ENCODE results near the gene ADPRM.
"Not testable (repeated sequence)": the region's sequence is repeated elsewhere in the genome, so short reads cannot be mapped to it uniquely, and the experiment has no call there.

Gene ADPRM, protein sequence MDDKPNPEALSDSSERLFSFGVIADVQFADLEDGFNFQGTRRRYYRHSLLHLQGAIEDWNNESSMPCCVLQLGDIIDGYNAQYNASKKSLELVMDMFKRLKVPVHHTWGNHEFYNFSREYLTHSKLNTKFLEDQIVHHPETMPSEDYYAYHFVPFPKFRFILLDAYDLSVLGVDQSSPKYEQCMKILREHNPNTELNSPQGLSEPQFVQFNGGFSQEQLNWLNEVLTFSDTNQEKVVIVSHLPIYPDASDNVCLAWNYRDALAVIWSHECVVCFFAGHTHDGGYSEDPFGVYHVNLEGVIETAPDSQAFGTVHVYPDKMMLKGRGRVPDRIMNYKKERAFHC

GRCh38 chr17:10697092-10698081 is at the start of gene ADPRM, which contains the start of gene SCO1:
ADPRM (plus strand) TSS chr17:10697594; CDS start chr17:10704927, 7,333 bp downstream.
SCO1 (minus strand) TSS chr17:10697533; CDS start chr17:10697507, 26 bp downstream.
- peak; percentile 88 for DNase-seq

DNA sequence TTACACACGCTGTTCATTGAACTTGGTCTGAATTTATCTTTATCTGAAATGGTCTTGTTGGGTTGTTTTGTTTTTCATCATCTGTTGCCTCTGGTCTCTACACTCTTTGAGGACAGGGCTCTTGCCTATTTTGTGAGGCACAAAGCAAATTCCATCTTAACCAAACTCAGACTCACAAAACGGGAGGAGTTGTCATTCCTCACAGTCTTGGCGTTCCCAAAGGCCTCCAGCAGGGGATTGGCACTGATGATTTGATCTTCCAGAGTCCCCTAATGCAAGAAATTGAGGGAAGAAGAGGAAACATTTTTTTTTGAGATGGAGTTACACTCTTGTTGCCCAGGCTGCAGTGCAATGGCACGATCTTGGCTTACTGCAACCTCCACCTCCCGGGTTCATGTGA is 49.0 kb upstream of the ADPRM start:
- no peak for DNase-seq

- DNase-seq = no peak
Observed at GRCh38 chr17:10648956-10649355, 48.4 kb upstream of the ADPRM start.

- DNase-seq = no peak
Observed at GRCh38 chr17:10649602-10650001, 47.8 kb upstream of the ADPRM start.

DNA sequence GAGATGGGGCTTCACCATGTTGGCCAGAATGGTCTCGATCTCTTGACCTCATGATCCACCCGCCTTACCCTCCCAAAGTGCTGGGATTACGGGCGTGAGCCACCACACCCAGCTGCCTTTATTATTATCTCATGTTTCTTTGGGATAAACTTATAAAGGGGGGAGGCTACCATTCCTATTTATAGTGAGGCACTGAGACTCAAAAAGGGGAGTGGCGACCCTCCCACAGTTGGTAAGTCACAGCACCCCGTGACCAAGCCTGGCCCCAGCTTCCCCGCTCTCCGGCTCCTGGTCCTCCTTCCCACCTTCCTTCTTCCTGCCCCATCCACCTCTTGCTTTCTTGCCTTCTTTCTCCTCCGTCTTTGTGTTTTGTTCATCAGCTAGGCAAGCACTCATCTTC is 45.5 kb upstream of the ADPRM start:
- no peak for DNase-seq

DNA sequence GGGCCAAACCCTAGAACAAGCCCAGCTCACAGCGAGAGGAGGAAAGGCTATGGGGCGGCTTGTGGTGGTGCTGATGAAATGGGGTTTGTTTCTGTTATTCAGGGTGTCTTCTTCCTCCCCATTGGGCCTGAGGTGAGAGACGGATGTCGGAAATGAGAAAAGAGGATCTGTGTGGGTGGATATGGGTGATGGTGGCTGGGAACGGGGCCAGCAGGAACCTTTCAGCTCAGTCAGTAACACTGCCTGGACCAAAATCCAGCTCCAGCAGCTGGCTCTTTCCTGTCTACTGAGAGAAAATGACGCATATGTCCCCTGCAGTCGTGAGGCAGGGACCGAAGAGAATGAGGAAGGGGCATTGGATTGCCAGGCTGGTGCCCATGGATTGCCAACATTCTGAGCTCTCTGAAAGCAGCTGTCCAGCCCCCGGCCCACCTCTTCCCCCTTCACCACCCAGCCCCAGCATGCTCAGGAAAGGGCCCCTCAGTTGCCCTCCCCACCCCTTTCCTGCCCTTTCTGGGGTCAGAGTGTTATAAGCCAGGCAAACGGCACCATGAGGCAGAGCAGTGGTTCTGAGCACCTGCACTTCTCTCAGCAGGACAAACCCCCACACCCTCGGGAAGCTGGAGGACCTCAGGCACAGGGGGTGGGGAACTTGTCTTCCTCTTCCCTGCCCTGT is 44.3 kb upstream of the ADPRM start:
- DNase-seq = no peak

DNA sequence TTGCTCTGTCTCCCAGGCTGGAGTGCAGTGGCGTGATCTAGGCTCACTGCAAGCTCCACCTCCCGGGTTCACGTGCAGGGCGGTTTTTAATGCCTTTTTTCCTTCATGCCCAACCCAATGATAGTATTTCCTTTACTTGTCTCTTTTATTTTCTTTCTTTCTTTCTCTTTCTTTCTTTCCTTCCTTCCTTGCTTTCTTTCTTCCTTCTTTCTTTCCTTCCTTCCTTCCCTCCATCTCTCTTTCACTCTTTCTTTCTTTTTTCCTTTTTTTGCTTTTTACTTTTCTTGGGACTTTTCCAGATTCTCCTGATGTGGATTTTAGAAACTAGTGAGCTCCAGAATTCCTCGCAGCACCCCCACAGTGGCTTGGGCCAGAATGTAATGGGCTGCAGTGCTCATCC is 43.4 kb upstream of the ADPRM start:
- no peak for DNase-seq

DNA sequence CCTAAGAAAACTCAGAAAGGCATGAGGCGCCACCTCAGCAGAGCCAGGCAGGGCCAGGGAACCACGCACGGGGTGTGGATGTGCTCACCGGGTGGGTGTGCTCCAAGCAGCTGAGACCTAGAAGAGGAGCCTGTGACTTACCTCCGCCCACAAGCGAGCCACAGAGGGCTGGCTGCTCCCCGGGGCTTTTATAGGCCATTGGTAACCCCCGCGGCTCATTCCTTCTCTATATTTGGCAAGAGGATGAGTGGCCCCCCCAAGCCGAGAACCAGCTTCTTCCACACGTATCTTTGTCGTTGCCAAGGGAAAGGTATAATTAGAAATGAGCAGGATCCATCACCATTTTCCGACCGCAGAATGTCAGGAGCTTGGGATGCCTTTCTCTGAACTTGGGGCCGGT is 40.2 kb upstream of the ADPRM start, which contains the start of gene MYH3:
TSS of gene MYH3 (minus strand) at position 162 of the 400 bp plus-strand sequence. CDS start 2,245 bp downstream, outside the sequence.
- no peak for DNase-seq

DNA sequence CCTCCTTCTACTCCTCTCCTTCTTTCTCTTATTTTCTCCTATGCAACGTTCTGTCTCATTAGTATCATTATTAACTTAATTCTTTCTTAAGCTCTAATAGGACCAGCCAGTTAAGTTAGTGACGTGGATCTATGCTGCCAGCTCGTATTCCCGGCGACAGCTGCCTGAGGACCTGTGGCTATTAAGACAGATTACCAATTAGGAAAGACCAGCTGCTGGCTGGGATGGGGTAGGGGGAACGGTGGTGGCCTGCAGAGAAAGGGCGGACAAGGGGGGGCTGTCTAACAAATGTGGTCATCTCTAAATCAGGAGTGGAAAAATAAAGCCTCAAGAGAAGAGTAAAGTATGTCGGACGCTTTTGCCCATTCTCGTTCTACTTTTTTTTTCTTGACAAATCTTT is 39.5 kb upstream of the ADPRM start:
- no peak for DNase-seq

DNA sequence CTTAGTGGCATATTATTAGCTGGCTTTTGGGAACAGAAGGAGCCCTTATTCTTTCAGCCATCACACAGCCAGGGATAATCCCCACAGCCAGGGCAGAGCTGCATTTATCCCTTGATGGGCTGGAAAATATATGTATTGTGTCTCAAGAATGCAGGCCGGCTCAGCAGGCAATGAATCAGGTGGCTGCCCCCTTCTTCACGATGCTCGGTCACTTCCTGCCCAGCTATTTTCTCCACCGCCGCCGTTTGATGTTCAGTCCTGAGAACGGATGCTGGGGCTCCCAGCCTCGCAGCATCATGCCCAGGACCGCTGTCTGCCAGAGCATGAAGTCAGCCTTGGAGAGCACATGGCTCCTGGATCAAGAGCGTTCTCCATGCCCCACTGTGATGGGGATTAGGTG is 36.0 kb upstream of the ADPRM start:
- no peak for DNase-seq

DNA sequence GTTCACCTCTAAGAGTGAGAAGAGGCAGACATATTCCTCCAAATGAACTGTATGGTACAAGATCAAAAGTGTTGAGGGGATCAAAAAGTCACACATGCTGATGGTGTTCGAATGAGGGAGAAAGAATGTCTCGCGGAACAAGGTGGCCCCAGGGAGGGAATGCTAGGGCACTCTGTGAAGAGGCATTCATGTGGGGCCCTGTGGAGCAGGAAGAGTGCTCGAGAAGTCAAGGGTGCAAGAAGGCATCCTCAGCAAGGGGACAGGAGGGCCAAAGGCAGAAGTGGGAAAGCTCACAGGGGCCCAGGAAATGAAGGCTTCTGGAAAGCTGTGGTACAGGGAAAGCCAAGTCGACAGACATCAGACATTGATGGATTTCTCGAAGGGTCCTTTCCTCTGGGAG is 34.2 kb upstream of the ADPRM start:
- DNase-seq = no peak

DNA sequence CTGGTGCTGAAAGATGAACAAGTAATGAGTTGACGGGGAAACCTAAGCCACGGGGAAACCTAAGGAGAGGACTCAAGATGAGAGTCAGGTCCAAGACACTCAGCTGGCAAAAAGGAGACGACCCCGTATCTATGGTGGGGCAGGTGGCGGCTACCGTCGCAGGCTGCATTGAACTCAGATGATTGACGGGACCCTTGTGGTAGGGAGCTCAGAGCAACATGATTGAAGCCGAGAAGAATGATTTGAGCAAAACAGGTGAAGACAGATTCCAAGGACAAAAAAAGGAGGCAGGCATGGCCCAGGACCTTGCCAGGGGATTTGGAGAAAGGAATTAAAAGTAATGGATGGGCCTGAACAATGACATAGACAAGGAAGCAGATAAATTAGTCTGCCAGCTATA is 32.8 kb upstream of the ADPRM start:
- DNase-seq = no peak

- no peak for DNase-seq
Observed at GRCh38 chr17:10666906-10667305, 30.5 kb upstream of the ADPRM start.

GRCh38 chr17:10668775-10669174 is 28.6 kb upstream of the ADPRM start:
- no peak for DNase-seq

DNA sequence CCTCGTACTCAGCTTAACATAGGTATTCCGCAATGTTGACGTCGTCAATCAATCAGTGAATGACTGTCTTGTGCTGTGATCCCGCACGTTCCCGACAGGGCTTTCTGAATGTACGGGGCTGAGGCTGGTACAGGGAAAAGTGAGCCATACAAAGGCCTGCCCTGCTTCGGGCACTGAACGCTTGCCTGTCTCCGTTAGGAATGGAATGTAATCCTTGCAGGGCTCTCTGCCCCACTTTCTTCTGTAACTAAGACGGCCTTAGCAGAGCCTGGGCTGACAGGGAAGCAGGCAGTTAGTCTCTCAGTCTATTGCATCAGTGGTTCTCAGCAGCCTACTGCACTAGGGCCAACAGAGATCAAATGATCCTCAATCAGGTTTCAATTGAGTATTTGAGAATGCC is 24.1 kb upstream of the ADPRM start:
- DNase-seq = no peak

DNA sequence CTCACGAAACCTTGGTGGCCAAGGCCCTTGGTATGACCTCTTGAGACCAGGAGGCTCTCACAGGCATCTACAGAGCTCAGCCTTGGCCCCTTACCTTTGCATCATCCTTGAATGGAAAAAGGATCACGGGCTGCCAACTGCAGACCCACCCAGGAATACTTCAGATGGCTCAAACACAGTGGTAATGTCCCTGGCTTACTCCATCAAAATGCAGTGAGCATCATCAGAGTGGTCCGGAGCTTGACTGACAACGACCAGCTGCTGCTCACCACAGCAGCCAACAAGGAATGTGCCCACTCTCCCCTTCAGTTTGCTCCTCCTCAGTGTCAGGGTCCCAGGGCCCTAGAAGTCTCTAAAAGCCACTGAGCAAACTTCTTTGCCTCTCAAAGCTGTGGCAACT is 22.7 kb upstream of the ADPRM start:
- DNase-seq = no peak

DNA sequence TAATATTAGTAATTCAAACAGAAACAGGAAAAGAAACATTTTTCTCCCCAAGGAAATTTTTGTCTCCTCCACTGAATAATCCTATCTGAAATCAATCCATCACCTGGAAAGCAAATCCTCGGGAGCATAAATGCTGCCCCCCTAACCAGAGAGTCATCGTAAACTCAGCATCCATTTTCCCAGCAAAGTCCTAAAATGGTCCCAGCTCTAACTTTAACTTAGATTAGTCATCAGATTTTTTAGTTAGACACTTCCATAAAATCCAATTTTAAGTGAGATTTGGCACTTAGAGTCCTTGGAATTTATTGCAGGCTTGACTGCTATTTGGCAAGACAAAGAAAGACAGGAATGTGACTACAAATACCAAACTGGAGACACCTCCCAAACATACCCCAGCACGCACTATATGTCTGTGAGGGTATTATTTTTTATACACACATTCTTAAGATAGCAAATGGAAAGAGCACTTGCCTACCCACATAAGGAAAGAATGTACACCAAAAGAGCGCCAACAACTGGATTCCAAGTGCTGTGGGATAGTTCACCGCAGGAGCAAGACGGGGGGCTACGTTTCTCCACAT is 15.4 kb upstream of the ADPRM start:
- DNase-seq = no peak

DNA sequence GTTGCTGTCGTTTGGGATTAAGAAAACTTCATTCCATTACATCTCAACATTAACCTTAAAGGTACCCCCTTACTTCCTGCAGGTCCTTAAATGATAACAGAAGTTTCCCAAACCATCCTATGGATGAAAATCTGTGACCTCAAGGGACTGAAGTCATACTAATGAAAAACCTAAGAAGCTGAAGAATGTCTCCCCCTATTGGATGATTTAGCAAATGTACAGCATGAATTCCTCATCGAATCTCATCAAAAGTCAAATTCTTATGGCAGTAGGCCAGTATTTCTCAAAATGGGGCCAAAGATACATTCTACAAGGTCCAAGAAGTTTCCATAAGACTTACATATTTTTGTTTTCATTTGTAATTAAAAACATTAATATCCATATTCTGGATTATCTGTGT is 13.5 kb upstream of the ADPRM start:
- DNase-seq = no peak

GRCh38 chr17:10687499-10687898 is 9.9 kb upstream of the ADPRM start:
- no peak for DNase-seq

GRCh38 chr17:10695875-10696407 is 1.5 kb upstream of the ADPRM start:
- DNase-seq = not testable (repeated sequence)

- DNase-seq = no peak
Observed at GRCh38 chr17:10698096-10698818, 863 bp downstream of the ADPRM start.

GRCh38 chr17:10699856-10700255 is 2.5 kb downstream of the ADPRM start:
- no peak for DNase-seq

Data from stimulated activated CD4-positive, alpha-beta T cell treated with anti-CD3 and anti-CD28 coated beads, Interleukin-4, amount 100 ng/mL, for 1 hour (primary cell).